ENCODE results near the gene WDR11.

The WDR11 gene

GRCh38 chr10:120850911-120851865, at the start of gene WDR11:
Gene WDR11, plus strand, starts transcription at chr10:120851362. Its CDS starts 59 bp downstream, at chr10:120851421.
- peak; percentile 11 for FAIRE-seq

DNA sequence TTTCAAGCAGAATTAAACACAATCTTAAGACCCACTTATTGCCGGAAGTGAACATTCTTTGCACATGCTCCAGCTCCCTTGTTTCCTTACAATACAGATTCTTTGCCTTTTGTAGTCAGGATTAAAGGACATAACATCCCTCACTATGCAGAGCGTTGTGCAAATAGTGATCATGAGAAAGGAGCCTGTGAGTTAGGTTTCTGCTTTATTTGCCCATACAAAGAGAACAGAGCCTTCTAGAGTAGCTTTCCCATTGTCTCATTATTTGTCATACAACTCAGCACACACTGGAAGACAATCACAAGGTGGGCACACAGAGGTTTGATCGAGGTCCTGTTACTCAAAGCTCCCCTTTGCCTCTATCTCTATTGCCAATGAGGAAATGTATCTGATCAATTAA, 48.2 kb upstream of the WDR11 start:
- FAIRE-seq, result no peak

DNA sequence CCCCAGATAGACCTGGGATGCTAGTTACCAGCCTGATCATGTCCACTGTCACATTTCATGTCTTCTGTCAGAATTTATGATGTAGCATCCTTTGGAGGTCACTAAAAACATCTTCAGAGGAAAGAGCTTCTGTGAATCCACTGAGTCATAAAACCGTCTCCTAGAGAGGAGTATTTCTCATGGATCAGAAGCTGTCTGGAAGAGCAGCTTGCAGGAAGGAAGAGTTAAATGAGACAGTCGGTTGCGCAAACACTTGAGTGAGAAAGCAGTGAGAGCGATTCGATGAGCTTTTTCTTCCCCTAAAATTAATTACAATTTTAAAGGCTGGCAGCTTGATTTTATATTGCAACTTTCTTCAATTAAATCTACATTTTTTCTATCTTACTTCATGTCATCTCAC, 47.2 kb upstream of the WDR11 start:
- no peak for FAIRE-seq

DNA sequence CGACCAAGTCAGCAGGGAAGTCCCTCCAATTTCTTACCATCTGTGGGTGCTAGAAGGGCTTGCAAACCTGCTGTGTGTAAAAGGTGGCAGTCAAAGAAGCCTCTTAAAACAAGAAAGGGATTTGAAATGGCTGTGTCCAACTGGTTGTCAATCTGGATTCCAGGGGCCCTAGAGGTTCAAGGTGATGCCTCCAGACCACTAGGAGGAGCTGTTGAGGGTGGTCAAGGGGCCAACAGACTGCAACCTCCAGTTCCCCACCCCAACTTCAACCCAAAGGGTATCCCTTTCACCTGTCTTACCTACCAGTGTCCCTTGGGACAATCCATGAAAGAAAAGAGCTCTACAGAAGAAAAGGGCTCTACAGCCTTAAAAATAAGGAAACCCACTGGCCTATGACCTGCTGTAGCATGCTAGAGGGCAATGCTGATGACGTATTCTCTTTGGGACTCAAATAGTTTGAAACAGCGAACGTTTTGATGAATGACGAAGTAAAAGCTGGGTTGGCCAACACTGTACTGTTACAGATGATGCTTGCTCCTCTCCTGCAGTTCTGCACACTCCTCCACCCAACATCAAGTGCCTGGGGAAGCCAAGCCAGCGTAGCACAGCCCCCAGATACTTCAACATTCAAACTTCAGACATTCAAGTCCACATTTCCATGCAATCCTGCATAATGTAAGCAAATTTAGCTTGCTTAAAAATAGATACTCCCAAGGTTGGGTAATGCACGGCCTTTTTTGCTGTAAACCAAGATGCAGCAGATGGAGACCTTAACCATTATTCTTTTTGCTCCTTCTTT, 45.9 kb upstream of the WDR11 start:
- no peak for FAIRE-seq

- FAIRE-seq, result no peak
These were observed 45.1 kb upstream of the WDR11 start for GRCh38 chr10:120806081-120806480.

DNA sequence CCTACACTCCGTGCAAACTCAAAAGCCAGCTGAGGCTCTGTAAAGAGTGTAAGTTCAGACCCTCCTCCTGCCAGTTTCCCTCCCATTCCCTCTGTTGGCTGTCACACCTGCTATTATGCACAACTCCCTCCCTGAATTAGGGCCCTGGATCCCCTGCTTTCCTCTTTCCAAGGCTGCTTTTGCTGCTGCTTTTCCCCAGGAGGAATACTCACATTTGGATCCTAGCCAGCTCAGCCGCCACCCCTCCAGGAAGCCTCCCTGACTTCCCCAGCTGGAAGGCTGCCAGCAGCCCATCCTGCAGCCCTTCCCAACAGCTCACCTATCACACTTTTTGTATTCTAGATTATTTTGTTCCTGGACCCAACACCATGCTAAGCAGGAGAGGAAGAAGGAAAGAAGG, 40.9 kb upstream of the WDR11 start:
- no peak for FAIRE-seq

GRCh38 chr10:120813085-120813484, 38.1 kb upstream of the WDR11 start:
- FAIRE-seq, result no peak

- FAIRE-seq, result no peak
These were observed 32.9 kb upstream of the WDR11 start for GRCh38 chr10:120818301-120818700.

GRCh38 chr10:120819366-120819765, 31.8 kb upstream of the WDR11 start:
- no peak for FAIRE-seq

DNA sequence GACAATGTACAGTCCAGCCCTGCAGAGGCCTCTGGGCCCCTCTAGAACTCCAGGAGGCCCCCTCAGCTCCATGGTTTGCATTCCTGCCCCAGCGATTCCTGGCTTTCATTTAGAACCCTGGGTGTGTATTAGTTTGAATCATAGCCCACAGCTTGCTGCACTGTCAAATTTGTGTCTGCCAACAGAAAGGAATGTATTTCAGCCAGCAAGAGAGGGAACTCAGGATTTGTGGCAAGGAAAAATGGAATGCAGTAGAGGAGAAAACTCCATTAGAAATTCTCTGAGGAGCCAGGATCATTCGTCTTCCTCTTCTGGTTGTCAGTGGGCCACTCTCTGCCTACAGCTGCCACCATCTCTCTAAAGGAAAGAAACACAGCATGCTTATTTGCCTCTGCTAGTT, 27.9 kb upstream of the WDR11 start:
- no peak for FAIRE-seq

DNA sequence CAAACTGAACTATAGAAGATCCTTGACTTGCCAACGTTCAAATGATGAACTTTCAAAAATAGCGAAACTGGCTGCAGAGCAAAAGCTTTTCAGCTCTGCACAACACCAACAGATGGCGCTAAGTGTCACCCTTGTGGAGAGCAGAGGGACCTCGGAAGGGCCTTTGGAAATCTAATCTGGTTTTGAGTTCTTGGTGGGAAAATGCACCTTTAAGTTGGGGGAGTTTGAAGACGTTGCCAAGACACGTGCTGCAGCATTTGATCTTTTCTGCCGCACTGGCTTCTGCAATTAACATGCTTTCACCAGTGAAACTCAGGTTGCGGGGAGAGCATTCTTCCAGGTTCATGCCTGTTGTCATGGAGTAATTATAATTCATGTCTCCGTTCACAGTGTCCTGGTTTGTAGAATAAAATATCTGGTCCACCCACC, 26.3 kb upstream of the WDR11 start:
- FAIRE-seq, result no peak

DNA sequence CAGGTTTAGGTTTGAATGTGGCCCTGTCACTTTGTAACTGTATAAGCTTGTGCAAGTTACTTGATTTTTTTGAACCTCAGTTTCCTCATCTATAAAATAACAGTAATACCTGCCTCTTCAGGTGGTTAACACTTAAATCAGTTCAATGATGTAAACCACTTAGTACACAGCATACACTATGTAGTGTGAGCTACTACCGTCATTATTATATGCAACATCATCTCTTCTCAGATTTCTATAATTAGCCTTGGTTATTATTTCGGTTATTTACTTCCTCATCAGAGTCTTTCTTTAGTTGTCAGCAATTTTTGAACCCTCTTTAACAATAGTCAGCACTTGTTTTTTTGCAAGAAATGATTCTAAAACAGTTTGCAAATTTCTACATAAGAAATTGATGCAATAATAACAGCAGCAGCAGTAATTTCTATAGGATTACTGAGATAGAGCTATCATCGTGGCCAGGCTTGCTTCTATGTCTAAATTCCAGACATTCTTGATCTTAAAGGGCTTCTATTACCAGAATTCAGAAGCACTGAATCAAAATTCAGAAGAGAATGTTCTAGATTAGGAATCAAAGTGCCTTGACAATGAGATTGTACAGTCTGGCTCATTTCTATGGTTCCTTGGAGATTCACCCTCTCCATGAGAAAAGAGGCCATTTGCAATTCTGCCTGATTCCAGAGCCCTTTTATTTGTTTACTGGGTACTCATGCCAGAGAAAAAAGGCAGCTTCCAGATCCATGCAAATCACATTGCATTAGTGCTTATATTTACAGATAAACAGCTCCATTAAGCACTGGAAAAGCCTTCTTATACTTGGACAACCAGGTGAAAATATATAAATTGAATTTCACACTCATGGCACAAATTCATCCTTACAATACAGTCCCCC, 25.0 kb upstream of the WDR11 start:
- FAIRE-seq, result no peak

DNA sequence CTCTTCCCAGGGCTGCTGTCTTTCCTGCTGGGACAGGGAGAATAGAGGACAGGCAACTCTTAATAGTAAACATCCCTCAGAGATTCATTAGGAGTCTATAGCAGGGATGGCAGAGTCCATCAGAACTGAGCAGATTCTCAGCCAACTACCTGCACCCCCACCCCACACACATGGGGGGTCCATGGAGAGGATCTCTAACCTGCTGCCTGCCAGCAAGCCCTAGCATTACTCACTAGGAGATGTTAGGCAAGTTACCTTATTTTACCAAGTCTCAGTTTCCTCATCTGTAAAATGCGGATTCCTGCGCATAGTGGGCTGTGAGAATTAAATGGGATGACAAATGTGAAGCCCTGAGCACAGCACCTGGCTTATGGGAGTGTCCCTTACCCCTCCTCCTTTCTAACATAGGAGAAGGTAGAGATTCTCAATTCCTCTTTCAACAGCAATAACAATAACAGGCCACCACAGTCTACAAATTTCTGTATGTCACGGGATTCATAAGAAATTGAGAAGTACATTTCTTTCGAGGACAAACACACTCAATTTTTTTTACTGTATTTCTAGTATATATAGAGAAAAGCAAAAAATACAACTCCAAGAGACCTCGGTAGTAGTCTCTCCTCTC, 23.8 kb upstream of the WDR11 start:
- no peak for FAIRE-seq

DNA sequence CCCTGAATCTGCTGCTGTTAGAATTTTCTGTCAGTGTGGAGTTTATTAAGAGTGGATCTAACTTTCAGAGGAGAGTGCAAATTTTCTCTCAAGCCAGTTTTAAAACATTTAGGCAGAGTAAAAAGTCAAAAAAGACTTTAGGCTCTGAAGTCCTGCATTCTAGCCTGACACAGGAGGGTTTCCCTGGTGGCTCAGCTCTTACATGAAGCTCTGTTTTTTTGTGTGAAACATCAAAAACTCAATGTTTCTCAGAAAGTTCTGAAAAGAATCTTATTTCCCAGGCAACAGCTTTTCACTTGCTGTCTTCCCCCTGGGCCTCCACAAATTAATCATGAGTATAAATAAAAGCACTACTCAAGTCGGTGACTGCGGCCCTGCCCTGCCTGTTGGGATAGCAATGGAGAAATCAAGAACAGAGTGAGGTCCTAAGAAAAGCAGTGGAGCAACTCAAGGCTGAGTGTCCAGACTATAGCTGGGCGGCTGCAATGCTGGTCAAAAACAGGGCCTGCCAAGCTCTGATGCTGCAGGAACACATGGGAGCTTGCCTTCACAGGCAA, 22.3 kb upstream of the WDR11 start:
- no peak for FAIRE-seq

DNA sequence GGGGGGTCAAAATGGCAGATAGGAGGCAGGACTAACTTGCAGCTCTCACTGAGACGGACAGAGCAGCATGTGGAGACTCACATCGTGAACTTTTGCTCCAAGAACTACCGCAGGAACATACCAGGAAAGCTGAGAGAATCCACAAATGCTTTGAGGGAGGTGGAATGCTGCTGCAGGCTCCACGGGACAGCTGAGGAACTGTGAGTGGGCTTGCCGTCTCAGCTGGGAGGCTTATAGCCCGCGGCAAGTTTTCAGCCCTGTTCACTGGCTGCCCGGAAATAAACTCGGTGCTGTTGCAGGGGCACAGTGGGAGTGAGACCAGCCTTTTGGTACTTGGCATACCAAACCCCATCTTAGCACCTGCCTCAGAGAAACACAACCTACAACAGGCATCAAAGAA, 19.1 kb upstream of the WDR11 start:
- FAIRE-seq, result no peak

DNA sequence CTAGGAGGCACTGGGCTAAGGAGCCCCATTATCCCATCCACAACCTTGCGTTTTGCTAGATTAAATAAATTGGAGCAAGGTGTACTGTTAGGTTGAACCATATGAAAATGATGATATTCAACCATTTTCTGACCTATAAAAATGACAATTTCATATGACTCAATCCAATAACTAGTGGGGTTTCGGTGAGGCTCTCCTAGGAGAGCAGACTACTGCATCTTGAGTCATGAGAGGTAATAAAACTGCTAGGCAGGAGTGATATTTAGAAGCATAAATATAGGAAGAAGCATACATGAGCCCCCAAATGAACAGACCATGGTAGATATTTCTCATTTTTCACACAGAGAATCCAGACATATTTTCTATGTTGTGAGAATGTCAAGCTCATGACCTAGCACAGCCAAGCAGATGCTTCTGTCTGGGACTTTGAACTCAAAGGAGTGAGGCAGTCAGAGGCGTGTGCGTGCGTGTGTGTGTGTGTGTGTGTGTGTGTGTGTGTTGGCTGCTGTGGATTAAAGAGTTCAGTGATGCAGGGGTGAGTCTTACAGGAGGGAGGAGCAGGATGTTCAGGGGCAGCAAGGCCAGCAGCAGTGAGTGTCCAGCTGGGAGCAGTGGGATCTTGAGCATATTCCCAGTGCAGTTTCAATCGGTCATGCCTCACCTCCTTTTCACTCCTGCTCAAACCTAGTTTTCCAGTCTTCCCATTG, 17.8 kb upstream of the WDR11 start:
- FAIRE-seq, result no peak

DNA sequence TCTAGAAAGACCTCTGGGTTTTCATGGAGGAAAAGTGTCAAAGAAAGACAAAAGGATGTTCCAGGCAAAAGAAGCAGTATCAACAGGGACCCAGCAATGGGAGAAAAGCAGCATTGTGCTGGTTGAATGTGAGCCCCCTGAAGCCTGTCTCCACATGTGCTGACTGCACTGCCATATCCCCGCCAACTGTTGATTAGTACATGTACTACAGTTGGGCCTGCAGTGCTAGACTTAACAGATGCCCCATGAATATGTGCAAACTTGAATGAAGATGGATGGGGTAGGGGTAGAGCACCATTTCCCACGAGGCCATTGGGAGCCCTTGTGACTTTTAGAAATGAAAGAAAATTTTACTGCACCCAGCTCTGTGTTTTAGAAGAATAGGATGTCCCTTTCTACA, 15.6 kb upstream of the WDR11 start:
- FAIRE-seq, result no peak

GRCh38 chr10:120838941-120839340, 12.2 kb upstream of the WDR11 start:
- FAIRE-seq, result no peak

- FAIRE-seq, result no peak
These were observed 9.5 kb upstream of the WDR11 start for GRCh38 chr10:120841522-120842189.

- no peak for FAIRE-seq
These were observed 3.2 kb downstream of the WDR11 start for GRCh38 chr10:120854388-120854787.

Data from A204.1 (cell line).